HG03159 (cell line): Measurements from ENCODE around the gene ZNF708.
"Not testable (repeated sequence)": the region's sequence is repeated elsewhere in the genome, so short reads cannot be mapped to it uniquely, and the experiment has no call there.

Source experiments
- ATAC-seq: cut with Tn5 transposase; IDR thresholded peaks from one replicate; pipeline ENCODE4 v1.9.1; 2021; ENCODE audit warnings: mild to moderate bottlenecking, moderate library complexity; ENCODE audit not compliant: unreplicated experiment

Gene ZNF708

GRCh38 chr19:21260164-21260847 lies 68.9 kb downstream of the ZNF708 start:
- no peak for ATAC-seq

DNA sequence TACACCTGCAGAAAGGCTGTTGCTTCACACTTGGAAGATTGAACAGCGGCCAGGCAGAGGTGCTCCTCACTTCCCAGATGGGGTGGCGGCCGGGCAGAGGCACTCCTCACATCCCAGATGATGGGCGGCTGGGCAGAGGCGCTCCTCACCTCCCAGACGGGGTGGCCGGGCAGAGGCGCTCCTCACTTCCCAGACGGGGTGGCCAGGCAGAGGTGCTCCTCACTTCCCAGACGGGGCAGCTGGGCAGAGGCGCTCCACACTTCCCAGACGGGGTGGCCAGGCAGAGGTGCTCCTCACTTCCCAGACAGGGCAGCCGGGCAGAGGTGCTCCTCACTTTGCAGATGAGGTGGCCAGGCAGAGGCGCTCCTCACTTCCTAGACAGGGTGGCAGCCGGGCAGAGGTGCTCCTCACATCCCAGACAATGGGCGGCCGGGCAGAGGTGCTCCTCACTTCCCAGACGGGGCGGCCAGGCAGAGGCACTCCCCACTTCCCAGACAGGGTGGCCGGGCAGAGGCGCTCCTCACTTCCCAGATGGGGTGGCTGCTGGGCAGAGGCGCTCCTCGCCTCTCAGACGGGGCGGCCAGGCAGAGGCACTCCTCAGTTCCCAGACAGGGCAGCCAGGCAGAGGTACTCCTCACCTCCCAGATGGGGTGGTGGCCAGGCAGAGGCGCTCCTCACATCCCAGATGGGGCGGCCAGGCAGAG lies 69.6 kb downstream of the ZNF708 start:
- not testable (repeated sequence) for ATAC-seq

DNA sequence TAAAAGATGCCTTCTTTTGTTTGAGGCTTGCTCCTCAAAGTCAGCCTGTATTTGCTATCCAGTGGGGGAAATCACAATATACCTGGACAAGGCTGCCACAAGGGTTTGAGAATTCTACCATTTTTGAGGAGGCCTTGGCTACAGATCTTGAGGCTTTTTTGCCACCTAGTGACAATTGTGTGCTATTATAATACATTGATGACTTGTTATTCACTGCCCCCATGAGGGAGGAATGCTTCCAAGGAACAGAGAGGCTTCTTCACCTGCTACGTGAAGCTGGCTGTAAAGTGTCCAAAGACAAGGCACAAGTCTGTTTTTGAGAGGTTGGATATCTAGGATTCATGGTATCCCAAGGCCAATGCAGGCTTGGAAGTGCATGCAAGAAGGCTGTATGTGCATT lies 72.5 kb downstream of the ZNF708 start:
- no peak for ATAC-seq
